MCF 10A (cell line): ENCODE results near the gene WDR17. TPM values are rescaled to one million over a fixed set of nuclear protein-coding genes. Genes with fewer than 3 reads are reported as not detected.

Experiments
- BruUV-seq: library from RNA; stranded (reverse); fragments of 400-500 nt; replicated peaks from 2 replicates; lab custom pipeline; 2021; lab: Mats Ljungman, UMichigan
- CTCF ChIA-PET: fragments of 300-600 bp; sonication (Branson Sonifier 250); formaldehyde crosslinking; extraction: SDS; loops from one replicate; lab custom pipeline; 2021; ENCODE audit warnings: antibody characterized with exemption, inconsistent platforms; lab: Yijun Ruan, JAX
- POLR2A ChIA-PET: fragments of 300-600, 350-650 bp; sonication (Branson Sonifier 250); formaldehyde crosslinking; extraction: SDS; loops from one replicate; lab custom pipeline; 2020; ENCODE audit warnings: antibody characterized with exemption, inconsistent platforms; lab: Yijun Ruan, JAX
- DNase-seq: peaks from one replicate; pipeline ENCODE4 v3.0.0-alpha.2; 2018; ENCODE audit not compliant: unreplicated experiment
- H3K27ac Mint-ChIP-seq: one replicate; pipeline ENCODE4 v1.8.0; 2022; ENCODE audit warnings: mild to moderate bottlenecking, low read depth, mixed read lengths; ENCODE audit not compliant: unreplicated experiment
- H3K27me3 Mint-ChIP-seq: one replicate; pipeline ENCODE4 v1.8.0; 2022; ENCODE audit warnings: mixed read lengths; ENCODE audit not compliant: insufficient read depth, unreplicated experiment
- H3K36me3 Mint-ChIP-seq: one replicate; pipeline ENCODE4 v1.8.0; 2022; ENCODE audit warnings: mild to moderate bottlenecking, moderate library complexity, mixed read lengths; ENCODE audit not compliant: insufficient read depth, unreplicated experiment
- H3K4me1 Mint-ChIP-seq: one replicate; pipeline ENCODE4 v1.8.0; 2022; ENCODE audit warnings: mixed read lengths; ENCODE audit not compliant: insufficient read depth, unreplicated experiment
- H3K4me3 Mint-ChIP-seq: one replicate; pipeline ENCODE4 v1.8.0; 2022; ENCODE audit warnings: mild to moderate bottlenecking, moderate library complexity, mixed read lengths; ENCODE audit not compliant: unreplicated experiment
- H3K9me3 Mint-ChIP-seq: one replicate; pipeline ENCODE4 v1.8.0; 2022; ENCODE audit warnings: mixed read lengths; ENCODE audit not compliant: unreplicated experiment
- intact Hi-C: fragments of 100-400 bp; cut with micrococcal nuclease; formaldehyde crosslinking; loops from 2 replicates; pipeline ENCODE4 v1.14.1; 2022
- total RNA-seq: library from RNA; stranded (reverse); gene quantifications from 2 replicates; pipeline ENCODE4 v1.2.3, GENCODE V29; 2022
- TF ChIP-seq, protein P1 (sequence below): fragments of 200-600 bp; IDR thresholded peaks from one replicate; pipeline ENCODE4 v1.8.0; 2022; ENCODE audit warnings: antibody characterized with exemption, mild to moderate bottlenecking; ENCODE audit not compliant: unreplicated experiment

Gene WDR17
- total RNA-seq, 1 experiment from 2014 or later: 1.5 TPM

DNA sequence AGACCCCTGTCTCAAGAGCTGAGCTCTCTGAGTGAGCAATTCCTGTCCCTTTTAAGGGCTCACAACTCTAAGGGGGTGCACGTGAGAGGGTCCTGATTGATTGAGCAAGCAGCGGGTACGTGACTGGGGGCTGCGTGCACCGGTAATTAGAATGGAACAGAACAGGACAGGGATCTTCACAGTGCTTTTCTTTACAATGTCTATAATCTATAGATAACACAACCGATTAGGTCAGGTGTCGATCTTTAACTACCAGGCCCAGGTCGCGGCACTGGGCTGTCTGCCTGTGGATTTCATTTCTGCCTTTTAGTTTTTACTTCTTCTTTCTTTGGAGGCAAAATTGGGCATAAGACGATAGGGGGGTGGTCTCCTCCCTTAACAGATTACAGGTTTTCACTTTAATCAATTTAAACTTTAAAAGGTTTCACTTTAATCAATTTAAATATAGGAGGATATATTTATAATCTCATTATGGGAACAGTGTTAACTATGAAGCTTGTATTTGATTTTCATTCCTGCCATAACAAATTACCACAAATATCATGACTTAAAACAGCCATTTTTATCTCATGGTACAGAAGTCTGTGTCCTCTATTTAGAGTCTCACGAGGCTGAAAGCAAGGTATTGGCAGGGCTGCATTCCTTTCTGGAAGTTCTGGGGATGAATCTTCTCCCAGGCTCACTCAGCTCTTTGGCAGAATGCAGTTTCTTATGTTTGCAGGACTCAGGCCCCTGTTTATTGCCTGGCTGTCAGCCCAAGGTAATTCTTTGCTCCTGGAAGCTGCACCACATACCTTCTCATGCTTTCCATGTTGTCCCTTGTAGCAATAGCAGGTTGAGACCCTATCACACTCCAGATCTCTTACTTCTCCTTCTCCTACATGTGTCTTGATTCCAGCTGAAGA is 124.5 kb downstream of the WDR17 start:
- Mint-ChIP-seq H3K27ac (no peak overlapping the region), H3K9me3 (no peaks in the 10 kb centered on the region), H3K36me3 (no peaks in the 10 kb centered on the region), H3K4me3 (no peak overlapping the region), H3K4me1 (peaks cover 17% of the 10 kb centered on the region), H3K27me3 (no peaks in the 10 kb centered on the region)
- intact Hi-C loops: no loop called here
- TF ChIP-seq, protein P1, sequence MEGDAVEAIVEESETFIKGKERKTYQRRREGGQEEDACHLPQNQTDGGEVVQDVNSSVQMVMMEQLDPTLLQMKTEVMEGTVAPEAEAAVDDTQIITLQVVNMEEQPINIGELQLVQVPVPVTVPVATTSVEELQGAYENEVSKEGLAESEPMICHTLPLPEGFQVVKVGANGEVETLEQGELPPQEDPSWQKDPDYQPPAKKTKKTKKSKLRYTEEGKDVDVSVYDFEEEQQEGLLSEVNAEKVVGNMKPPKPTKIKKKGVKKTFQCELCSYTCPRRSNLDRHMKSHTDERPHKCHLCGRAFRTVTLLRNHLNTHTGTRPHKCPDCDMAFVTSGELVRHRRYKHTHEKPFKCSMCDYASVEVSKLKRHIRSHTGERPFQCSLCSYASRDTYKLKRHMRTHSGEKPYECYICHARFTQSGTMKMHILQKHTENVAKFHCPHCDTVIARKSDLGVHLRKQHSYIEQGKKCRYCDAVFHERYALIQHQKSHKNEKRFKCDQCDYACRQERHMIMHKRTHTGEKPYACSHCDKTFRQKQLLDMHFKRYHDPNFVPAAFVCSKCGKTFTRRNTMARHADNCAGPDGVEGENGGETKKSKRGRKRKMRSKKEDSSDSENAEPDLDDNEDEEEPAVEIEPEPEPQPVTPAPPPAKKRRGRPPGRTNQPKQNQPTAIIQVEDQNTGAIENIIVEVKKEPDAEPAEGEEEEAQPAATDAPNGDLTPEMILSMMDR: no peak
- CTCF ChIA-PET: no interaction called here
- no peak for DNase-seq
- BruUV-seq: no TSS peak
- POLR2A ChIA-PET: no interaction called here

DNA sequence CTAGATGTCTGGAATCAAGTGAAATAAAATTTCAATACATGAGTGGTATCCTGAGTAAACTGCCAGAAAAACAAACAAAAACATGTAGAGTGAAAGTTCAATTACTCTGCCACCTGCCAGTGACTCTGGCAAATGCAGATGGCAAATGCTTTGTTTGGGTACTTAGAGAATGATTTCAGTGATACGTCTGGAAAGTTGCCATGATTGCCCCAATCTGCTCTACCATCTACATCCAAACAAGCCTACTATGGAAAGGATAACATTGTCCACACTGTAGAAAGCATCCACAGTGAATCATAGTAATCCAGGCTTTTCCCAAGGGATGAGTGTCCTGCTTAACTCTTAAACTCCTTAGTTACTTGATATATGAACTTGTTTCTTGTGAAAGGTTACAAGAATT is 126.3 kb downstream of the WDR17 start:
- Mint-ChIP-seq H3K4me3 (no peak overlapping the region), H3K4me1 (peaks cover 7% of the 10 kb centered on the region), H3K27me3 (no peaks in the 10 kb centered on the region), H3K36me3 (peaks cover 6% of the 10 kb centered on the region), H3K27ac (no peak overlapping the region), H3K9me3 (no peaks in the 10 kb centered on the region)
- TF ChIP-seq, protein P1: no peak
- DNase-seq: peak; percentile 30
- ChIA-PET POLR2A (interaction anchor here (1.0 kb wide), 1 partner anchor 130 kb away, joined by 4 read pairs; no protein-coding TSS in a partner anchor), CTCF (no interaction called here)
- BruUV-seq: no TSS peak
- intact Hi-C loops: loop anchor here (2.0 kb wide), 1 partner anchor 41 kb away; no protein-coding TSS in a partner anchor

DNA sequence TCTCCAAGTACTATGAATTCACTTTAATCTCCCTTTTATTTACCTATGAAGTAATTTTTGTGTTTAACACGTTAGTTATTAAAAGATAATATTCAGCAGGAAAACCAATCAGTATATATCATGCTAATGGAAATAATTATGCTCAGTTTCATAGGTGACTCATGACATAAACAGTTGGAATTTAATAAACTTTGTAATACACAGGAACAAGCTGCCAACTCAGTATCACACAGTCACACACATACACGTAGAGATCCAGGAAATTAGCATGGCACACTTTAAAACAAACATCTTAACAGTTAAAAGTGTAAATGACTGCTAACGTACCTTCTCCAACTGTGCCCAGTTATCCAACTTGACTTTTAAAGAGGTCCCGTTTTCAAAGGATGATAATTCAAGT is 127.5 kb downstream of the WDR17 start:
- H3K4me3 Mint-ChIP-seq: no peak overlapping the region
- CTCF ChIA-PET: interaction anchor here (0.5 kb wide), 1 partner anchor 188 kb away, joined by 3 read pairs; no protein-coding TSS in a partner anchor
- POLR2A ChIA-PET: interaction anchor here (0.6 to 1.1 kb wide), 4 partner anchors 13 to 242 kb away, joined by 3 to 4 read pairs (median 3); no protein-coding TSS in a partner anchor
- H3K27ac Mint-ChIP-seq: peak overlapping the region; percentile 59
- intact Hi-C loops: loop anchor here (2.0 kb wide), 1 partner anchor 42 kb away; no protein-coding TSS in a partner anchor
- BruUV-seq: no TSS peak
- peaks cover 7% of the 10 kb centered on the region for H3K4me1 Mint-ChIP-seq
- no peaks in the 10 kb centered on the region for H3K9me3 Mint-ChIP-seq
- H3K36me3 Mint-ChIP-seq: peaks cover 6% of the 10 kb centered on the region
- H3K27me3 Mint-ChIP-seq: no peaks in the 10 kb centered on the region
- DNase-seq: peak; percentile 19
- TF ChIP-seq, protein P1: no peak

DNA sequence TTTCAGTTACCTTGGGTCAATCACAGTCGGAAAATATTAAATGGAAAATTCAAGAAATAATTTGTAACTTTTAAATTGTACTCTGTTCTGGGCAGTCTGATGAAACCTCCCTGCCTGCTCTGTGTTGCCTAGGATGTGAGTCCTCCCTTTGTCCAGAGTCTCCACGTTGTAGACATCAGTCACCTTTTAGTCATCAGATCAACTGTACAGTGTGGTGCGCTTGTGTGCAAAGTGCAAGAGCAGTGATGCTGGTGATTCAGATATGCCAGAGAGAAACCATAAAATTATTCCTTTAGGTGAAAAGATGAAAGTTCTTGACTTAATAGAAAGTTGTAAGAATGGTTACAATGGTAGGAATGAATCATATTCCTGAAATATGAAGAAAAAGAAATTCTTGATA is 128.3 kb downstream of the WDR17 start:
- Mint-ChIP-seq H3K9me3 (no peaks in the 10 kb centered on the region), H3K4me1 (peaks cover 7% of the 10 kb centered on the region), H3K36me3 (peaks cover 6% of the 10 kb centered on the region), H3K4me3 (peak overlapping the region; percentile 40), H3K27me3 (no peaks in the 10 kb centered on the region), H3K27ac (peak overlapping the region; percentile 59)
- TF ChIP-seq, protein P1: no peak
- peak; percentile 75 for DNase-seq
- intact Hi-C loops: loop anchor here (1.0 to 2.0 kb wide), 3 partner anchors 43 to 127 kb away; no protein-coding TSS in a partner anchor
- ChIA-PET POLR2A (no interaction called here), CTCF (no interaction called here)
- no TSS peak for BruUV-seq
